NB4 (cell line): ENCODE results near the gene CNTNAP2.

Experiments used
- DNase-seq: peaks from one replicate; pipeline ENCODE4 v3.0.0; 2010; ENCODE audit warnings: low read depth
- H3K4me3 ChIP-seq: one replicate; pipeline ENCODE4 v1.5.1; 2011; ENCODE audit warnings: mild to moderate bottlenecking, low read depth, low read length, moderate library complexity
- CTCF ChIP-seq: IDR thresholded peaks from one replicate; pipeline ENCODE4 v1.5.1; 2012; ENCODE audit warnings: low read depth, low read length
- MYC ChIP-seq: IDR thresholded peaks from 2 replicates; pipeline ENCODE4 v1.6.1; 2011; ENCODE audit warnings: low read depth, low read length
- POLR2A ChIP-seq: IDR thresholded peaks from 2 replicates; pipeline ENCODE4 v1.6.1; 2011; ENCODE audit warnings: mild to moderate bottlenecking; ENCODE audit not compliant: insufficient read length; ENCODE audit errors: extremely low read depth
- TF ChIP-seq, protein P1 (sequence below): IDR thresholded peaks from 2 replicates; pipeline ENCODE4 v1.6.1; 2011; ENCODE audit warnings: low read depth, low read length

Gene CNTNAP2

GRCh38 chr7:148011753-148012152, 1895.2 kb downstream of the CNTNAP2 start:
- TF ChIP-seq MYC, result no peak
- TF ChIP-seq CTCF, result no peak
- no peak for DNase-seq
- H3K4me3 ChIP-seq, result no peak overlapping the region

DNA sequence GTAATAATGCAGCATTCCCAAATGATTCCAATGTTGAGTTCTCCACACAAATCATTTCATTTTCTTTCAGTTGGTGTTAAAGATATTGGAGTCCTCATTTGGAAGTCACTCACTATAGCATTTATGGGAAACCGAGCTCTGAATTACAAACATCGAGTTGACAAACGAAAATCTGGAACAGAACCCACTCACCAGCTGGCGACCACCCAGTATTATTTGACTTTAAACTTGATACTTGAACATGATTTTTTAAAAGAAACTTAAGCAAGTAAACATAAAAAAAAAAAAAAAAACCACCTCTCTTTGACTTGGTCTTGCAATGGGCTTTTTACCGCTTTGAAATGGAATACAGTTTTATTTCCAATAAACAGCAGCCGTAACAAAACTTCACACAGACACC, 1897.4 kb downstream of the CNTNAP2 start:
- DNase-seq, result no peak
- TF ChIP-seq MYC (no peak), CTCF (no peak), POLR2A (no peak)
- TF ChIP-seq, protein P1, sequence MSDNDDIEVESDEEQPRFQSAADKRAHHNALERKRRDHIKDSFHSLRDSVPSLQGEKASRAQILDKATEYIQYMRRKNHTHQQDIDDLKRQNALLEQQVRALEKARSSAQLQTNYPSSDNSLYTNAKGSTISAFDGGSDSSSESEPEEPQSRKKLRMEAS, result no peak
- no peak overlapping the region for H3K4me3 ChIP-seq

GRCh38 chr7:148014541-148014940, 1897.9 kb downstream of the CNTNAP2 start:
- TF ChIP-seq, protein P1, result no peak
- TF ChIP-seq MYC, result no peak
- TF ChIP-seq CTCF, result no peak
- no peak for TF ChIP-seq POLR2A
- DNase-seq, result no peak
- no peak overlapping the region for H3K4me3 ChIP-seq

GRCh38 chr7:148017126-148017525, 1900.5 kb downstream of the CNTNAP2 start:
- H3K4me3 ChIP-seq, result no peak overlapping the region
- TF ChIP-seq, protein P1, result no peak
- TF ChIP-seq POLR2A, result no peak
- no peak for DNase-seq

- DNase-seq, result no peak
- H3K4me3 ChIP-seq, result no peak overlapping the region
- TF ChIP-seq CTCF (no peak), POLR2A (no peak), MYC (no peak)
- TF ChIP-seq, protein P1, result no peak
Observed at GRCh38 chr7:148020679-148021078, 1904.1 kb downstream of the CNTNAP2 start.

GRCh38 chr7:148021507-148022045, 1905.0 kb downstream of the CNTNAP2 start:
- no peak for DNase-seq
- TF ChIP-seq CTCF, result no peak
- TF ChIP-seq, protein P1, result no peak
- no peak for TF ChIP-seq MYC
- TF ChIP-seq POLR2A, result no peak
- H3K4me3 ChIP-seq, result no peak overlapping the region
